Panc1 (cell line): ENCODE data around the gene HOXD9. TPM values are rescaled to one million over a fixed set of nuclear protein-coding genes. Genes with fewer than 3 reads are reported as not detected.

ENCODE experiments used
- ATAC-seq: fragments of 200-7000 bp; cut with Tn5 transposase; 2 replicates; pipeline ENCODE4 v1.9.1; 2020; ENCODE audit warnings: mild to moderate bottlenecking, moderate library complexity
- BruUV-seq: library from RNA; stranded (reverse); fragments of 400-500 nt; replicated peaks from 2 replicates; lab custom pipeline; 2021; lab: Mats Ljungman, UMichigan
- CTCF ChIA-PET: fragments of 300-600 bp; sonication (Branson Sonifier 250); formaldehyde crosslinking; loops from one replicate; lab custom pipeline; 2022; ENCODE audit warnings: antibody characterized with exemption; lab: Charles Lee
- POLR2A ChIA-PET: fragments of 300-600 bp; sonication (Branson Sonifier 250); formaldehyde crosslinking; loops from one replicate; lab custom pipeline; 2022; ENCODE audit warnings: antibody characterized with exemption; lab: Charles Lee
- DNase-seq: peaks from one replicate; pipeline ENCODE4 v3.0.0-alpha.2; 2010; ENCODE audit warnings: low read depth, low spot score
- H3K27ac ChIP-seq: 2 replicates; pipeline ENCODE4 v1.5.1; 2011; ENCODE audit warnings: mild to moderate bottlenecking, low read length, inconsistent platforms
- H3K27me3 ChIP-seq: fragments of 200-500 bp; sonication (Bioruptor generic); 2 replicates; pipeline ENCODE4 v1.6.0; 2014; ENCODE audit warnings: low read length, inconsistent platforms; ENCODE audit not compliant: control insufficient read depth, insufficient read depth
- H3K36me3 ChIP-seq: fragments of 200-500 bp; sonication (Bioruptor generic); 2 replicates; pipeline ENCODE4 v1.5.1; 2014; ENCODE audit warnings: inconsistent platforms, mild to moderate bottlenecking, low read length, moderate library complexity; ENCODE audit not compliant: control insufficient read depth, insufficient read depth
- H3K4me1 ChIP-seq: 2 replicates; pipeline ENCODE4 v1.5.1; 2011; ENCODE audit warnings: inconsistent platforms, mild to moderate bottlenecking, low read length, moderate library complexity; ENCODE audit not compliant: control insufficient read depth, insufficient read depth
- H3K4me3 ChIP-seq, 2 experiments: 2 replicates each; pipeline ENCODE4 v1.5.1; 2011 to 2012; ENCODE audit warnings: low read depth in 2 of 2, low read length in 2 of 2, mild to moderate bottlenecking in 2 of 2, inconsistent platforms in 1 of 2, moderate library complexity in 1 of 2
- H3K9me3 ChIP-seq: fragments of 200-500 bp; sonication (Bioruptor generic); 2 replicates; pipeline ENCODE4 v1.5.1; 2014; ENCODE audit warnings: low read depth, mild to moderate bottlenecking, inconsistent platforms, low read length, moderate library complexity; ENCODE audit not compliant: control insufficient read depth, insufficient read depth
- CTCF ChIP-seq: fragments of 450-650 bp; IDR thresholded peaks from 2 replicates; pipeline ENCODE4 v1.5.1; 2017; ENCODE audit warnings: mild to moderate bottlenecking
- POLR2AphosphoS5 ChIP-seq: IDR thresholded peaks from 2 replicates; pipeline ENCODE4 v1.6.1; 2012; ENCODE audit warnings: mild to moderate bottlenecking, low read depth, low read length, moderate library complexity
- SIN3A ChIP-seq: IDR thresholded peaks from 2 replicates; pipeline ENCODE4 v1.6.1; 2012; ENCODE audit warnings: low read depth, mild to moderate bottlenecking, low read length, moderate library complexity, borderline replicate concordance; ENCODE audit not compliant: insufficient read depth
- TCF7L2 ChIP-seq: IDR thresholded peaks from 2 replicates; pipeline ENCODE4 v1.6.1; 2011; ENCODE audit warnings: mild to moderate bottlenecking, low read depth, low read length, inconsistent platforms
- in situ Hi-C: cut with HindIII; loops from 2 replicates; pipeline ENCODE4 v1.10.0; 2016; ENCODE audit warnings: low sequenced_read_pairs, low pct_unique_long_range_greater_than_20kb
- intact Hi-C: fragments of 100-400 bp; cut with micrococcal nuclease; formaldehyde crosslinking; loops from one replicate; pipeline ENCODE4 v1.10.0; 2022; ENCODE audit not compliant: unreplicated experiment
- total RNA-seq: library from RNA; stranded (reverse); gene quantifications from one replicate; pipeline ENCODE4 v1.2.1, GENCODE V29; 2021; ENCODE audit not compliant: unreplicated experiment
- TF ChIP-seq, protein P1 (sequence below), 2 experiments: IDR thresholded peaks; 2 replicates each; pipeline ENCODE4 v1.6.1; 2011 to 2012; ENCODE audit warnings: low read depth in 2 of 2, control low read depth in 1 of 2, low read length in 1 of 2, mild to moderate bottlenecking in 1 of 2, moderate library complexity in 1 of 2; ENCODE audit not compliant: insufficient read depth in 1 of 2

HOXD9 gene
- total RNA-seq, 1 experiment from 2014 or later: 0.15 TPM

DNA sequence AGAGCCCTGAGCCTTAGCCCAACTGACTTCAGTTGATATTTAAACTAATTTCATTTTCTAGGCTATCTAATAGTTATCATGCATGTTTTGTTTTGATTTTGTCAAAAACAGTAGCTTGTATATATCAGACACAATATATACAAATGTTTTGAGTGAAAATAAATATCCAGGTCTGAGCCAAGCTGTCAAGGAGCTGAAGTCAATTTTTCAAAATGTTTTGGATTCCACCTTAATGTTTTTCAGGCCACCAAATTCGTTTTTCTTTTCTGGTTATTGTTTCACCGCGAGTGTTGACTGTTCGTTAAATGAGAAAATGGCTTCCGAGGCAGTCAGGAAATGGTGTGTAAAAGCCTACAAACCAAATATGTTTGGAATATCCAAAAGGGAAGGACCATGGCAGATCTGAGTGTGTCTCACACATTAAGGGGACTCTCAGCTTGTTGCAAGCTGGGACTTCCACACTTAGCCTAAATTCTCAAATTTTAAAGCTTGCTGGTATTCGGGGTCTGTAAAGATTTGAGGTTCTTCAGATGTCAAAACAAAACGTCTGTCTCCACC is 20.1 kb upstream of the HOXD9 start:
- Histone ChIP-seq H3K27ac (no peak overlapping the region), H3K36me3 (no peaks in the 10 kb centered on the region), H3K4me3 (no peak overlapping the region), H3K9me3 (no peaks in the 10 kb centered on the region), H3K4me1 (peaks cover 11% of the 10 kb centered on the region), H3K27me3 (peaks cover 3% of the 10 kb centered on the region)
- CTCF ChIA-PET: no interaction called here
- TF ChIP-seq POLR2AphosphoS5 (no peak), TCF7L2 (no peak), SIN3A (no peak), CTCF (no peak)
- TF ChIP-seq, protein P1, sequence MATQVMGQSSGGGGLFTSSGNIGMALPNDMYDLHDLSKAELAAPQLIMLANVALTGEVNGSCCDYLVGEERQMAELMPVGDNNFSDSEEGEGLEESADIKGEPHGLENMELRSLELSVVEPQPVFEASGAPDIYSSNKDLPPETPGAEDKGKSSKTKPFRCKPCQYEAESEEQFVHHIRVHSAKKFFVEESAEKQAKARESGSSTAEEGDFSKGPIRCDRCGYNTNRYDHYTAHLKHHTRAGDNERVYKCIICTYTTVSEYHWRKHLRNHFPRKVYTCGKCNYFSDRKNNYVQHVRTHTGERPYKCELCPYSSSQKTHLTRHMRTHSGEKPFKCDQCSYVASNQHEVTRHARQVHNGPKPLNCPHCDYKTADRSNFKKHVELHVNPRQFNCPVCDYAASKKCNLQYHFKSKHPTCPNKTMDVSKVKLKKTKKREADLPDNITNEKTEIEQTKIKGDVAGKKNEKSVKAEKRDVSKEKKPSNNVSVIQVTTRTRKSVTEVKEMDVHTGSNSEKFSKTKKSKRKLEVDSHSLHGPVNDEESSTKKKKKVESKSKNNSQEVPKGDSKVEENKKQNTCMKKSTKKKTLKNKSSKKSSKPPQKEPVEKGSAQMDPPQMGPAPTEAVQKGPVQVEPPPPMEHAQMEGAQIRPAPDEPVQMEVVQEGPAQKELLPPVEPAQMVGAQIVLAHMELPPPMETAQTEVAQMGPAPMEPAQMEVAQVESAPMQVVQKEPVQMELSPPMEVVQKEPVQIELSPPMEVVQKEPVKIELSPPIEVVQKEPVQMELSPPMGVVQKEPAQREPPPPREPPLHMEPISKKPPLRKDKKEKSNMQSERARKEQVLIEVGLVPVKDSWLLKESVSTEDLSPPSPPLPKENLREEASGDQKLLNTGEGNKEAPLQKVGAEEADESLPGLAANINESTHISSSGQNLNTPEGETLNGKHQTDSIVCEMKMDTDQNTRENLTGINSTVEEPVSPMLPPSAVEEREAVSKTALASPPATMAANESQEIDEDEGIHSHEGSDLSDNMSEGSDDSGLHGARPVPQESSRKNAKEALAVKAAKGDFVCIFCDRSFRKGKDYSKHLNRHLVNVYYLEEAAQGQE (IDR thresholded peaks at IDR 0.05; ENCODE audit: insufficient read depth in 1 of 2, low read depth in 2 of 2, low read length in 1 of 2): no peak
- BruUV-seq: no TSS peak
- in situ Hi-C loops (no loop called here), intact Hi-C loops (no loop called here)
- POLR2A ChIA-PET: no interaction called here
- no peak for DNase-seq
- no peak for ATAC-seq

- H3K27ac ChIP-seq: no peak overlapping the region
- BruUV-seq: no TSS peak
- intact Hi-C loops: no loop called here
- TF ChIP-seq POLR2AphosphoS5 (no peak), TCF7L2 (no peak), CTCF (no peak), SIN3A (no peak)
- TF ChIP-seq, protein P1 (IDR thresholded peaks at IDR 0.05; ENCODE audit: insufficient read depth in 1 of 2, low read depth in 2 of 2, low read length in 1 of 2): no peak
- in situ Hi-C loops: no loop called here
- peaks cover 3% of the 10 kb centered on the region for H3K27me3 ChIP-seq
- no peaks in the 10 kb centered on the region for H3K36me3 ChIP-seq
- DNase-seq (no peak), ATAC-seq (no peak)
- ChIA-PET CTCF (no interaction called here), POLR2A (interaction anchor here (0.6 kb wide), 1 partner anchor 327 kb away, joined by 4 read pairs; no protein-coding TSS in a partner anchor)
- H3K4me3 ChIP-seq: no peak overlapping the region
- H3K4me1 ChIP-seq: peaks cover 8% of the 10 kb centered on the region
- no peaks in the 10 kb centered on the region for H3K9me3 ChIP-seq
Measured at GRCh38 chr2:176103194-176103593, 19.3 kb upstream of the HOXD9 start.
